Epidermal melanocyte (primary cell): ENCODE data around the gene SLC25A21.
"Not testable (repeated sequence)": the region's sequence is repeated elsewhere in the genome, so short reads cannot be mapped to it uniquely, and the experiment has no call there.

ENCODE experiments used
- DNase-seq: peaks from one replicate; pipeline ENCODE4 v3.0.0; 2011; ENCODE audit warnings: low spot score; ENCODE audit not compliant: insufficient read length

SLC25A21 gene

GRCh38 chr14:36718216-36718615, 454.2 kb downstream of the SLC25A21 start:
- DNase-seq, result no peak

- no peak for DNase-seq
Measured at GRCh38 chr14:36717363-36717762, 455.0 kb downstream of the SLC25A21 start.

- DNase-seq, result no peak
Measured at GRCh38 chr14:36716614-36717184, 455.7 kb downstream of the SLC25A21 start.

GRCh38 chr14:36713960-36714703, 458.3 kb downstream of the SLC25A21 start:
- DNase-seq, result no peak

- no peak for DNase-seq
Measured at GRCh38 chr14:36707570-36707969, 464.8 kb downstream of the SLC25A21 start.

GRCh38 chr14:36702474-36702873, 469.9 kb downstream of the SLC25A21 start:
- no peak for DNase-seq

- DNase-seq, result no peak
Measured at GRCh38 chr14:36701132-36701531, 471.3 kb downstream of the SLC25A21 start.

GRCh38 chr14:36700651-36701050, 471.8 kb downstream of the SLC25A21 start:
- DNase-seq, result no peak

- not testable (repeated sequence) for DNase-seq
Measured at GRCh38 chr14:36699420-36699819, 473.0 kb downstream of the SLC25A21 start.

- no peak for DNase-seq
Measured at GRCh38 chr14:36690311-36691040, 481.9 kb downstream of the SLC25A21 start.

GRCh38 chr14:36684946-36685345, 487.5 kb downstream of the SLC25A21 start:
- DNase-seq, result no peak

GRCh38 chr14:36683083-36683724, 489.2 kb downstream of the SLC25A21 start:
- DNase-seq, result no peak

GRCh38 chr14:36682338-36682737, 490.1 kb downstream of the SLC25A21 start:
- DNase-seq, result no peak

- no peak for DNase-seq
Measured at GRCh38 chr14:36676236-36676635, 496.2 kb downstream of the SLC25A21 start.

- DNase-seq, result no peak
Measured at GRCh38 chr14:36675581-36675980, 496.8 kb downstream of the SLC25A21 start.

GRCh38 chr14:36674659-36675058, 497.7 kb downstream of the SLC25A21 start:
- DNase-seq, result no peak

- DNase-seq, result no peak
Measured at GRCh38 chr14:36672095-36672494, 500.3 kb downstream of the SLC25A21 start.

- no peak for DNase-seq
Measured at GRCh38 chr14:36671149-36671548, 501.3 kb downstream of the SLC25A21 start.

GRCh38 chr14:36667679-36668078, 504.7 kb downstream of the SLC25A21 start:
- DNase-seq, result no peak

- no peak for DNase-seq
Measured at GRCh38 chr14:36666416-36667206, 505.8 kb downstream of the SLC25A21 start.

- DNase-seq, result no peak
Measured at GRCh38 chr14:36665887-36666415, 506.5 kb downstream of the SLC25A21 start.
